Activated T-helper 2 cell treated with anti-CD3 and anti-CD28 coated beads, Interferon-gamma antibody, Interleukin-2, Interleukin-4, amounts not matched to agents 10 μg/mL and 5 μg/mL and 100 μg/mL, durations not matched to agents 14 hours and 24 hours and 36 hours (primary cell): ENCODE results near the gene HTR1D. TPM values are rescaled to one million over a fixed set of nuclear protein-coding genes. Genes with fewer than 3 reads are reported as not detected.

Experiments
- DNase-seq: peaks from one replicate; pipeline ENCODE4 v3.0.0; 2021; ENCODE audit warnings: low spot score
- H3K27ac Mint-ChIP-seq: one replicate; pipeline ENCODE4 v1.8.0; 2021; ENCODE audit warnings: mixed read lengths
- H3K27me3 Mint-ChIP-seq: one replicate; pipeline ENCODE4 v1.8.0; 2021; ENCODE audit warnings: low read depth, mixed read lengths
- H3K36me3 Mint-ChIP-seq: one replicate; pipeline ENCODE4 v1.8.0; 2021; ENCODE audit warnings: low read depth, mixed read lengths
- H3K4me1 Mint-ChIP-seq: one replicate; pipeline ENCODE4 v1.8.0; 2021; ENCODE audit warnings: low read depth, mixed read lengths
- H3K4me3 Mint-ChIP-seq: one replicate; pipeline ENCODE4 v1.8.0; 2021; ENCODE audit warnings: low read depth, mild to moderate bottlenecking, moderate library complexity, mixed read lengths
- H3K9me3 Mint-ChIP-seq: one replicate; pipeline ENCODE4 v1.8.0; 2021; ENCODE audit warnings: mixed read lengths
- intact Hi-C: fragments of 100-400 bp; cut with micrococcal nuclease; formaldehyde crosslinking; loops from one replicate; pipeline ENCODE4 v1.15.1; 2023
- total RNA-seq: library from RNA; stranded (reverse); gene quantifications from 2 replicates; pipeline ENCODE4 v1.2.3, GENCODE V29; 2022

The HTR1D gene
- total RNA-seq, 1 donor from 2014 or later, result not detected

- Mint-ChIP-seq H3K27me3 (no peaks in the 10 kb centered on the region), H3K27ac (no peak overlapping the region), H3K9me3 (no peaks in the 10 kb centered on the region), H3K4me3 (no peak overlapping the region), H3K4me1 (peaks cover 25% of the 10 kb centered on the region), H3K36me3 (peaks cover 10% of the 10 kb centered on the region)
- no peak for DNase-seq
- intact Hi-C loops, result no loop called here
Observed at GRCh38 chr1:23150125-23150524, 67.2 kb downstream of the HTR1D start.

GRCh38 chr1:23149114-23149513 is 68.2 kb downstream of the HTR1D start:
- Mint-ChIP-seq H3K4me3 (no peak overlapping the region), H3K27ac (peak overlapping the region; percentile 13), H3K36me3 (peaks cover 10% of the 10 kb centered on the region), H3K9me3 (no peaks in the 10 kb centered on the region), H3K27me3 (no peaks in the 10 kb centered on the region), H3K4me1 (peaks cover 29% of the 10 kb centered on the region)
- intact Hi-C loops, result loop anchor here (2.0 kb wide), 2 partner anchors 20 to 38 kb away; partner anchors contain the start of gene LUZP1
- no peak for DNase-seq

- peak overlapping the region; percentile 76 for H3K27ac Mint-ChIP-seq
- intact Hi-C loops, result loop anchor here (1.0 to 2.0 kb wide), 3 partner anchors 21 to 45 kb away; partner anchors contain the start of gene LUZP1
- H3K4me3 Mint-ChIP-seq, result peak overlapping the region; percentile 13
- H3K4me1 Mint-ChIP-seq, result peaks cover 25% of the 10 kb centered on the region
- no peaks in the 10 kb centered on the region for H3K9me3 Mint-ChIP-seq
- H3K36me3 Mint-ChIP-seq, result peaks cover 10% of the 10 kb centered on the region
- DNase-seq, result no peak
- H3K27me3 Mint-ChIP-seq, result no peaks in the 10 kb centered on the region
Observed at GRCh38 chr1:23148084-23148483, 69.2 kb downstream of the HTR1D start.

Other genes starting within 250 kb of the HTR1D start
- gene LACTBL1, start 244.6 kb downstream of the HTR1D start, total RNA-seq, result not detected in 2 replicates
- gene TEX46, start 201.7 kb downstream of the HTR1D start, total RNA-seq, result not detected in 2 replicates
- 76.6 and 77.8 TPM in 2 replicates for gene KDM1A, start 198.0 kb downstream of the HTR1D start, total RNA-seq
- gene LUZP1, start 48.6 kb downstream of the HTR1D start, total RNA-seq, result 19.7 and 21.6 TPM in 2 replicates
- gene HNRNPR, start 126.8 kb upstream of the HTR1D start, total RNA-seq, result 231 and 237 TPM in 2 replicates
- 4.9 and 6.1 TPM in 2 replicates for gene ZNF436, start 152.3 kb upstream of the HTR1D start, total RNA-seq
- 3.3 and 5.6 TPM in 2 replicates for gene TCEA3, start 207.2 kb upstream of the HTR1D start, total RNA-seq